Activated naive CD4-positive, alpha-beta T cell treated with Interleukin-2 at 50 U/mL for 16 hours (primary cell): ENCODE data around the gene FABP1.

Experiments
- DNase-seq: peaks from one replicate; pipeline ENCODE4 v3.0.0-alpha.2; 2020

Gene FABP1

GRCh38 chr2:88136817-88137216 lies 9.0 kb upstream of the FABP1 start:
- no peak for DNase-seq

- DNase-seq = no peak
These were observed 6.0 kb upstream of the FABP1 start for GRCh38 chr2:88133875-88134274.

GRCh38 chr2:88131999-88132368 lies 4.1 kb upstream of the FABP1 start:
- DNase-seq = no peak

GRCh38 chr2:88131201-88131998 lies 3.5 kb upstream of the FABP1 start:
- DNase-seq = no peak

- no peak for DNase-seq
These were observed 1.6 kb upstream of the FABP1 start for GRCh38 chr2:88129313-88129959.

GRCh38 chr2:88128654-88129312 lies 921 bp upstream of the FABP1 start:
- DNase-seq = no peak

- no peak for DNase-seq
These were observed 299 bp downstream of the FABP1 start for GRCh38 chr2:88127638-88127887.

- no peak for DNase-seq
These were observed 857 bp downstream of the FABP1 start for GRCh38 chr2:88126772-88127637.

- no peak for DNase-seq
These were observed 1.7 kb downstream of the FABP1 start for GRCh38 chr2:88125924-88126771.

GRCh38 chr2:88125344-88125923 lies 2.4 kb downstream of the FABP1 start:
- no peak for DNase-seq

- no peak for DNase-seq
These were observed 3.6 kb downstream of the FABP1 start for GRCh38 chr2:88123975-88124917.

- no peak for DNase-seq
These were observed 4.5 kb downstream of the FABP1 start for GRCh38 chr2:88123164-88123974.

GRCh38 chr2:88122141-88122884 lies 5.5 kb downstream of the FABP1 start:
- no peak for DNase-seq

- DNase-seq = no peak
These were observed 6.2 kb downstream of the FABP1 start for GRCh38 chr2:88121678-88122077.

GRCh38 chr2:88117973-88118372 lies 9.9 kb downstream of the FABP1 start:
- no peak for DNase-seq

- no peak for DNase-seq
These were observed 11.0 kb downstream of the FABP1 start for GRCh38 chr2:88116669-88117432.

- no peak for DNase-seq
These were observed 11.9 kb downstream of the FABP1 start for GRCh38 chr2:88115825-88116518.

GRCh38 chr2:88114889-88115288 lies 13.0 kb downstream of the FABP1 start:
- no peak for DNase-seq
